GM18505 (cell line): ENCODE measurements around the gene WDR7.

Source experiments
- ATAC-seq: cut with Tn5 transposase; IDR thresholded peaks from one replicate; pipeline ENCODE4 v1.9.1; 2021; ENCODE audit not compliant: unreplicated experiment
- POLR2A ChIP-seq: IDR thresholded peaks from 4 replicates; pipeline ENCODE4 v1.6.1; 2011; ENCODE audit warnings: borderline replicate concordance; ENCODE audit not compliant: insufficient read depth, insufficient read length; ENCODE audit errors: extremely low read depth

The WDR7 gene

GRCh38 chr18:56884511-56884910 lies 233.4 kb downstream of the WDR7 start:
- no peak for TF ChIP-seq POLR2A
- no peak for ATAC-seq

DNA sequence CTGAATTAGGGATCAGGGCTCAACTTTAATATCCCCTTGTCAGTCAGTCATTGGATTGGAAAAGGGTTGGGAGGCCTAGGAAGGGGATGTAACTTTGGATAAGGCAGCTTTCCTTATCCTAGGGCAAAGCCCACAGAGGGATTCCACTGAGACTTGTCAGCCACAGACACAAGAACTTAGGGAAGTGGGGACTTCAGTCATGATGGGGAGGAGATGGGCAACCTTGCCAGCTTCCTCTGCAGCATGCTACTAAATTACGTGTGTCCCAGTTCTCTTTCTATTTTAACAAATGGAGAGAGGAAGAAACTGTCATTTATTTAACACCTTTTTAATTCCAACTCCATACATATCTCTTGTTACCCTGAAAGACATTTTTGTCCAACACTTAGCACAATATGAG lies 237.8 kb downstream of the WDR7 start:
- no peak for TF ChIP-seq POLR2A
- ATAC-seq = no peak

DNA sequence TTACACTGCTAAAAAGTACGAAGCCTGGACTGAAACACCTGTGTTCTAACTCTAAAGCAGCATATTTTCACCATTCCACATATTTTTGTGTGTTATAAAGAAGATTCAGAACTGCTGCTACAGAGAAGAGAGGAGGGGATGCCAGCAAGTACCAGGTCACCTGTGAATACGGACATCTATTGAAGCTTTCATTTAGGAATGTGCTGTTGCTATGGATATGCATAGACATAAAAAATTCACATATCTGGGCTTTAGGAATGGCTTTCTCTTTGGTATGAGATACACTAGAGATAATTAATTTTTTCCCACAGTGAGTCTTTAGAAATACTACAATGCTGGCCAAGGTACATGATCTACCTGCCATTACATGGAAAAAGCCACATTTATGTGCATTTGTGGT lies 238.5 kb downstream of the WDR7 start:
- TF ChIP-seq POLR2A = no peak
- ATAC-seq = no peak

DNA sequence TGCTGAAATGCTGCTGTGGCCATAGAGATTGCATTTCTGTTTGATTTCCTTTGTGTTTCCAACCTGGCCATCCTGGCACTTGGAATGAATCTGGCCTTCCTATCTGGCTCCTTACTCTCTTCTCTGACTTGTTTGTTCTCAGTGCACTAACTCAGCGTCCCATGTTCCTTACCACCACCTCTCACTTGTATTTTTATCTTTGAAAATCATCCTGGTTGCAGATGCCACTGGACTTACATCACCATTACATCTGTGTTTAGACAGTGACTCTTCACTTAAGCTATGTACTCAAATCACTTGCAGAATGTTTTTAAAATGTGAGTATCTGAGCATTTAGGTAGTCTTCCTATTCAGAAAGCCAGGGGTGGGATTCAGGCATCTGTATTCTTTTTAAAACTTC lies 239.5 kb downstream of the WDR7 start:
- TF ChIP-seq POLR2A = no peak
- no peak for ATAC-seq

DNA sequence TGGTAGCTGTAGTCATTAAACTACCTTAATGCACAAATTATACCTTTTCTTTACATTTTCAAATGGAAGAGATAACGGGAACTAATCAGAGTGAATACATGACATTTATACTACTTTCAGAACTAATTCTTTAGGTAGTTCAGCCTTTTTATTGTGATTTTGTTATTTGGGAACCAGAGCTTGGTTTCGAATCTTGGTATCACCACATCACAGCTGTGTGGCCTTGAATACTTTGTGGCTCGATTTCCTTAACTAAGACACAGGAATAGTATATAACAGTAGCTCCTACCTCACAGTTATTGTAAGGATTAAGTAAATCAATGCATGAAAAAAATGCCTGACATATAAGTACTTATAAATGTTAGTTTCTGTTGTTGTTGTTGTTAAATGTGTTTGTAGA lies 240.0 kb downstream of the WDR7 start:
- TF ChIP-seq POLR2A = no peak
- ATAC-seq = no peak

DNA sequence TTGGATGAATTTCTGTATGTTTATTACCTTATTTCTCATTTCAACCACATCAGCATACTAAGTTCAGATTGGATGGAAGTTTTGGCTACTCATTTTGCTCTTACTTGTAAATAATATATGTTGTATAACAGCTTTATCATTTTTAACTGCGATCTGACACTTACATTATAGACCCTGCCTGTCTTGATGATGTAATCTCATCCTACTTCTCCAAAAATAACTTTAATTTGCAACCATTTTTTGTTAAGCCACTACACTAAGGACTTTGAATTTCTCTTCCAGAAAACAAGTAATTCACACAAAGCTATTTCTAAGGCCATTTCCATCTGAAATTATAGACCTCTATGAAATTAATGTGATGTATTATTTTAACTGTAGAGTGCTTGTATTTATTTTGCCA lies 240.7 kb downstream of the WDR7 start:
- TF ChIP-seq POLR2A = no peak
- no peak for ATAC-seq

GRCh38 chr18:56897122-56897521 lies 246.0 kb downstream of the WDR7 start:
- no peak for ATAC-seq
- no peak for TF ChIP-seq POLR2A

DNA sequence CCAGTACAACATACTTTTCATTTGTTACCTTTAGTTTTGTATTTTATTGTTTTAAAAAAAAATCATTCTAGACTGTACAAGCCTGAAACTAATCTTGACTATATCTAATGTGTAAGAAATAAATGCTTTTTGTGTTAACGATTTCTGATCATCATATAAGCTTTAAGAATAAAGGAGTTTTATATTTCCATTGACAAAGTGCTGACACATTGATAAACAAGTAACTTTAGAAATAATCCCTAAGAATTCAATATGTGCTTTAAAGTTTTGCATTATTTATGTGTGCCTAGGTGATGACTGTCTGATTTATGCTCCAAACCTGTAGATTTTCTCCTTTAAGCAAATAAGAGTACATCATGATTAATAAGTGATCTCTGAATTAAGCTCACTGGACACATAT lies 248.5 kb downstream of the WDR7 start:
- TF ChIP-seq POLR2A = no peak
- no peak for ATAC-seq

GRCh38 chr18:56900195-56901094 lies 249.3 kb downstream of the WDR7 start:
- no peak for TF ChIP-seq POLR2A
- no peak for ATAC-seq

DNA sequence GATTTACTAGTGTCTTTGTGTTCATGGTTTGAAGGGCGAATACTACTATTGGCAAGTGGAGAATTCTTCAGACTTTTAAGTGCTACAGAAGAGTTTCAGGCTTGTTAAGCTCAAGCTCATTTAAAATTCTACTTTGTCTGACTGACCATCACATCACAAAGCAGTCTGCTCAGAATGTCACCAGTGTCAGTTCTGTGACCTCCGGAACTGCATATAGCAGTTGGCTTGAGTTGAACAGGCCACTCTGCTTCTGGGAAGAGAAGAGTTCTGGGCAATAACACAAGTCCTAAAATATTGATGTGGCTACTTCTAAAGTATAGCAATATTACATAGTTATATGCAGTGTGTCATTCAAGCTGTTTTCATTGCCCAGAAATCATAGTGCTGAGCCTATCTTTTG lies 250.8 kb downstream of the WDR7 start:
- no peak for ATAC-seq
- TF ChIP-seq POLR2A = no peak

DNA sequence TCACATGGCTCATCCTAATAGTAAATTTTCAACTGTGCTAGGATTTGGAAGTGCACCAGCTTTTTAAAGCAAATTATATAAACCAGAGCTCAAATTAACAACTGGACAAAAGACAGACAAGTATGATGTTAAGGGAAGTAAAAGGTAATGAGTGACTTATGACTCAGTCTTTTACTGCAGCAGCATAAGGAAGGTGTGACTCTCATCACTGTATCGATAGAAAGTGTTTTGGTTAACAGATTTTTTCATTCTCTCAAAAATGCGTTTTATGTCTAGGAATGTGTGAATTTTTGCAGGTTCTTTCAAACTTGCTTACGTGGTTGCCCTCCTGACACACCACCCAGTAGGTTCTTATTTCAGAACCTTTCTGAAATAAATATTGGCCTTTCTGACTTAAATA lies 251.5 kb downstream of the WDR7 start:
- no peak for ATAC-seq

DNA sequence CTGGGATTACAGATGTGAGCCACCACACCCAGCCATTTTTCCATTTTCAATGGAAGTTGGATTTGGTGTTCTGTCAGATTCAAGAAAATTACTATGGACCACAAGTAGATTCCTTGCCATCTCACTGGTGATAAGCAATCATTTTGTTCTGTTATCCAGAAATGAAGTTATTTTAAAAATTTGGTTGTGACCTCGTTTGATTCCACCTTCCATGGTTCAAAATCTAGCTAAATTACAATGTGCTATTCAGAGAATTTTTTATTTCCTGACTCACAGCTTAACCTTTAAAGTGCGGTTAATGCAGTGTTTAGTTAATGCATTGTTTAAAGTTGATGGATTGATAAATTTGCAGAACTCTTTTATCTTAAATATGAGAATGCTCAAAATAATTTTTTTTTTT lies 252.5 kb downstream of the WDR7 start:
- no peak for ATAC-seq
- no peak for TF ChIP-seq POLR2A

More for the DNA sequence above, 251.5 kb downstream of the WDR7 start:
- TF ChIP-seq POLR2A = no peak

DNA sequence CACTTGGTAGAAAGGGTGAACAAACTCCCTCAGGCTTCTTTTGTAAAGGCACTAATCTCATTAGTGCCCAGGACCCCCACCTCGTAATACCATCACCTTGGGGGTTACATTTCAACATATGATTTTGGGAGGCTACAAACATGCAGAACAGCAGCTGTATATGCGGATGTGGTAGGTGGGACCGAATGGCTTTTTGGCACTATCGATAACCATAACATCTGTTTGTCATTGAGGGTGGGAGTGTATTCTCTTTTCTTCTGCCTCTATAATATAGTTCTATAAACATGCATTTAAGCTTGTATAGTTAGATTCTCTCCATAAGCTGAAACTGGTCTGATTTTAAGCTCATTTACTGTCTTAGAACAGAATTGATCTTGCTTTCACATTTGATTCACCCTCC lies 256.6 kb downstream of the WDR7 start:
- no peak for ATAC-seq
- no peak for TF ChIP-seq POLR2A

DNA sequence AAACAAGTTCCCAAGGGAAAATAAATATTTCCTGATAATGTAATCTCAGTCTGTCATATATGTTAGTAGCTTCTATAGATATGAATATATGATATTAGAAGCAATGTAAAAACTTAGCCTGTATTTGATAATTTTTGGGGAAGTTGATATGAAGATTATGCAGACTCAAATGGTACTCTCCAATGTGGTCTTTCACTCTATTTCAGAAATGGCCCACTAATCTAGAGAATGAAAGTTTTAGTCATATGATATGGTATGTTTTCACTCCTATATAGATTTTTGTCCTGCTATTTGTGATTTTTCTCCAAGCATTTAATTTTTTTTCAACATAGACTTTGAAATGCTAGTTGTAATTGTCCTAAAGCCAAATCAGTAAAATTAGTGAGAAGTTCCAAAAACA lies 259.1 kb downstream of the WDR7 start:
- ATAC-seq = no peak
- no peak for TF ChIP-seq POLR2A
